Skin epidermis (tissue), 12 donors: Measurements from ENCODE around the gene MALL.
"Not testable (repeated sequence)": the region's sequence is repeated elsewhere in the genome, so short reads cannot be mapped to it uniquely, and the experiment has no call there.

ENCODE experiments used
- H3K27ac ChIP-seq, 21 experiments: fragments of 200-600 bp; sonication (generic) in 11 of 21; one replicate each; pipeline ENCODE4 v1.5.0; 2020; ENCODE audit warnings: mild to moderate bottlenecking in 3 of 21, inconsistent platforms in 2 of 21, moderate library complexity in 2 of 21
- H3K4me3 ChIP-seq, 7 experiments: fragments of 200-600 bp; sonication (generic) in 2 of 7; one replicate each; pipeline ENCODE4 v1.5.0; 2020; ENCODE audit warnings: inconsistent platforms in 2 of 7, mild to moderate bottlenecking in 2 of 7, moderate library complexity in 1 of 7

The MALL gene

GRCh38 chr2:110121592-110121991 lies 6.0 kb upstream of the MALL start:
- H3K27ac ChIP-seq, result no peak overlapping the region
- H3K4me3 ChIP-seq, result no peak overlapping the region

GRCh38 chr2:110121052-110121334 lies 5.4 kb upstream of the MALL start:
- peak overlapping the region in 2 of 21 experiments; percentile 28 to 63 for H3K27ac ChIP-seq
- H3K4me3 ChIP-seq, result no peak overlapping the region

- H3K4me3 ChIP-seq, result no peak overlapping the region
- peak overlapping the region in 6 of 21 experiments; percentile 7 to 63 (median 24) for H3K27ac ChIP-seq
These were observed 4.8 kb upstream of the MALL start for GRCh38 chr2:110120171-110121051.

- Histone ChIP-seq H3K27ac (peak overlapping the region in 17 of 21 experiments; percentile 34 to 89 (median 74)), H3K4me3 (peak overlapping the region; percentile 27 to 50 (median 37))
These were observed 550 bp upstream of the MALL start for GRCh38 chr2:110116033-110116710.

GRCh38 chr2:110114831-110115255 lies 779 bp downstream of the MALL start:
- Histone ChIP-seq H3K4me3 (peak overlapping the region; percentile 27 to 50 (median 37)), H3K27ac (peak overlapping the region in 19 of 21 experiments; percentile 1 to 89 (median 74))

GRCh38 chr2:110113961-110114591 lies 1.5 kb downstream of the MALL start:
- Histone ChIP-seq H3K27ac (peak overlapping the region in 15 of 21 experiments; percentile 28 to 89 (median 74)), H3K4me3 (peak overlapping the region; percentile 27 to 50 (median 37))

GRCh38 chr2:110108291-110108690 lies 7.3 kb downstream of the MALL start:
- not testable (repeated sequence) for H3K27ac ChIP-seq, H3K4me3 ChIP-seq

- no peak overlapping the region for H3K27ac ChIP-seq
These were observed 8.2 kb downstream of the MALL start for GRCh38 chr2:110107092-110108079.

GRCh38 chr2:110106642-110107041 lies 9.0 kb downstream of the MALL start:
- peak overlapping the region in 2 of 21 experiments; percentile 3 to 17 for H3K27ac ChIP-seq
- no peak overlapping the region for H3K4me3 ChIP-seq

More at GRCh38 chr2:110107092-110108079, 8.2 kb downstream of the MALL start:
- H3K4me3 ChIP-seq, result no peak overlapping the region

- Histone ChIP-seq H3K27ac (peak overlapping the region in 15 of 21 experiments; percentile 3 to 69 (median 21)), H3K4me3 (no peak overlapping the region)
These were observed 9.8 kb downstream of the MALL start for GRCh38 chr2:110105608-110106467.

- Histone ChIP-seq H3K4me3 (no peak overlapping the region), H3K27ac (peak overlapping the region in 13 of 21 experiments; percentile 3 to 69 (median 23))
These were observed 10.4 kb downstream of the MALL start for GRCh38 chr2:110105183-110105582.

- peak overlapping the region in 3 of 21 experiments; percentile 7 to 62 (median 21) for H3K27ac ChIP-seq
- H3K4me3 ChIP-seq, result no peak overlapping the region
These were observed 11.4 kb downstream of the MALL start for GRCh38 chr2:110104025-110104771.

- Histone ChIP-seq H3K4me3 (no peak overlapping the region), H3K27ac (peak overlapping the region in 9 of 21 experiments; percentile 26 to 94 (median 84))
These were observed 12.3 kb downstream of the MALL start for GRCh38 chr2:110103061-110103961.

- peak overlapping the region in 20 of 21 experiments; percentile 43 to 94 (median 84) for H3K27ac ChIP-seq
- peak overlapping the region in 1 of 7 experiments; percentile 2 for H3K4me3 ChIP-seq
These were observed 13.5 kb downstream of the MALL start for GRCh38 chr2:110101901-110102803.

- peak overlapping the region in 20 of 21 experiments; percentile 43 to 94 (median 84) for H3K27ac ChIP-seq
- H3K4me3 ChIP-seq, result peak overlapping the region in 1 of 7 experiments; percentile 2
These were observed 14.3 kb downstream of the MALL start for GRCh38 chr2:110101280-110101844.
